ENCODE results near the gene ATF2.

Gene ATF2

GRCh38 chr2:175137793-175138192 lies 30.2 kb downstream of the ATF2 start:
- TF ChIP-seq CTCF (IDR thresholded peaks at IDR 0.05; ENCODE audit: control insufficient read depth, insufficient read depth, low read depth, low read length, missing control alignments) = no peak
- no peak for DNase-seq (ENCODE audit: low read depth)
- H3K4me3 ChIP-seq (ENCODE audit: control insufficient read depth, low read depth, low read length) = no peak overlapping the region

GRCh38 chr2:175136334-175137215 lies 31.4 kb downstream of the ATF2 start:
- H3K4me3 ChIP-seq (ENCODE audit: control insufficient read depth, low read depth, low read length) = no peak overlapping the region
- no peak for DNase-seq (ENCODE audit: low read depth)

GRCh38 chr2:175135862-175136261 lies 32.1 kb downstream of the ATF2 start:
- no peak for TF ChIP-seq CTCF (IDR thresholded peaks at IDR 0.05; ENCODE audit: control insufficient read depth, insufficient read depth, low read depth, low read length, missing control alignments)
- DNase-seq (ENCODE audit: low read depth) = no peak
- no peak overlapping the region for H3K4me3 ChIP-seq (ENCODE audit: control insufficient read depth, low read depth, low read length)

More at GRCh38 chr2:175136334-175137215, 31.4 kb downstream of the ATF2 start:
- no peak for TF ChIP-seq CTCF (IDR thresholded peaks at IDR 0.05; ENCODE audit: control insufficient read depth, insufficient read depth, low read depth, low read length, missing control alignments)

DNA sequence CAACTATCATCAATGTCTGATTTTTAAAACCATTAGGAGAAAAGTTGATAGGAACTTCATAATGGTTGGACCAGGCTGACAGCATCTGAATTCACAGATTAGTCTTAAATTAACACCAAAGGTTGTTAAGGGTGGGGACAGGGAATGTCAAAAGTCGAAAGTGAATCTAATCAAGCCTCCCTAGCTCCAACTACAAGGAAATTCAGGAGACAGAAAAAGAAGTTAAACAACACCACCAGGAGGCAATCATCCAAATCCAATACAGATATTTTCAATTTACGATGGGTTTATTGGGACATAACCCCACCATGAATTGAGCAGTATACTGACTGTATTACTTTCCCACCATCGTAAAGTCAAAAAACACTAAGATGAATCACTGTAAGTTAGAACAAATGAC lies 32.8 kb downstream of the ATF2 start:
- no peak overlapping the region for H3K4me3 ChIP-seq (ENCODE audit: control insufficient read depth, low read depth, low read length)
- DNase-seq (ENCODE audit: low read depth) = no peak
- no peak for TF ChIP-seq CTCF (IDR thresholded peaks at IDR 0.05; ENCODE audit: control insufficient read depth, insufficient read depth, low read depth, low read length, missing control alignments)

- TF ChIP-seq CTCF (IDR thresholded peaks at IDR 0.05; ENCODE audit: control insufficient read depth, insufficient read depth, low read depth, low read length, missing control alignments) = no peak
- H3K4me3 ChIP-seq (ENCODE audit: control insufficient read depth, low read depth, low read length) = no peak overlapping the region
- no peak for DNase-seq (ENCODE audit: low read depth)
Observed at GRCh38 chr2:175131252-175131651, 36.8 kb downstream of the ATF2 start.

DNA sequence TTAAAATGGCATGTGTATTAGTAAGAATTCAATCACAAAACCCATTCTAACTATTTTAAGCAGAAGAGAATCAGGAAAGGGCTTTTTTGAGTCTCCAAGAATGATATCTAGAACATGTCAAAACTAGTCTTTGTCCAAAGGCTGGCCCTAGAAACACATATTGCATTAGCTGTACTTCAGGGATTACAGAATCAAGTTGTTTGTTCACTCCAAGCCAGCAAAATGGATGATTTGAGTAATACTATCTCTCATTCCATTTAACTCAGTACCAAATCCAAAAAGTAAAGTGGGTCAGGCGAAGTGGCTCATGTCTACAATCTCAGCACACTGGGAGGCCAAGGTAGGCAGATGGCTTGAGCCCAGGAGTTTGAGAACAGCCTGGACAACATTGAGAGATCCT lies 41.3 kb downstream of the ATF2 start:
- no peak for DNase-seq (ENCODE audit: low read depth)
- no peak overlapping the region for H3K4me3 ChIP-seq (ENCODE audit: control insufficient read depth, low read depth, low read length)
- no peak for TF ChIP-seq CTCF (IDR thresholded peaks at IDR 0.05; ENCODE audit: control insufficient read depth, insufficient read depth, low read depth, low read length, missing control alignments)
